ENCODE measurements around the gene QRICH1.

QRICH1 gene

GRCh38 chr3:49029563-49029884, 64.3 kb downstream of the QRICH1 start:
- no peak for DNase-seq

GRCh38 chr3:49028673-49029562, 65.0 kb downstream of the QRICH1 start, which contains the start of gene IMPDH2:
IMPDH2 (minus strand) TSS chr3:49029398; CDS start chr3:49029350, 48 bp downstream.
- peak; percentile 91 for DNase-seq

- DNase-seq, result no peak
These were observed 65.6 kb downstream of the QRICH1 start for GRCh38 chr3:49028298-49028672.

DNA sequence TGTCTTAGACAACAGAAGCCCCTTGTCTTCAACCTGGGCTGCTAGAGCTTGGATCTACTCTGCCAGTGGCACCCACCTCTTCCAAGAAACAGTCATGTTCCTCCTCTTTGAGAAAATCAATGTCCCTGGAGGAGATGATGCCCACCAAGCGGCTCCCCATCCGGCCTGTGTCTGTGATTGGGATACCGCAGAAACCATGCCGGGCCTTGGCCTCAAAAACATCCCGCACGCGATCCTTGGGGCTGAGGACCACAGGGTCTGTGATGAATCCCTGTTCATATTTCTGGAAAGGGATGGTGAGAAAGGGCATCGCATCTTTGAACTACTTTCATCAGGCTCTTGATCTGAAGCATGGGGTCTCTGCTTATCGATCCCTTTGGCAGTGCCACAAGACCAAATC, 66.2 kb downstream of the QRICH1 start:
- no peak for DNase-seq

- DNase-seq, result no peak
These were observed 67.3 kb downstream of the QRICH1 start for GRCh38 chr3:49026536-49026935.

GRCh38 chr3:49025793-49026520, 67.9 kb downstream of the QRICH1 start:
- no peak for DNase-seq

- DNase-seq, result no peak
These were observed 68.7 kb downstream of the QRICH1 start for GRCh38 chr3:49025005-49025792.

- DNase-seq, result no peak
These were observed 69.4 kb downstream of the QRICH1 start for GRCh38 chr3:49024449-49024848.

GRCh38 chr3:49023775-49024174, 70.1 kb downstream of the QRICH1 start:
- DNase-seq, result no peak

DNA sequence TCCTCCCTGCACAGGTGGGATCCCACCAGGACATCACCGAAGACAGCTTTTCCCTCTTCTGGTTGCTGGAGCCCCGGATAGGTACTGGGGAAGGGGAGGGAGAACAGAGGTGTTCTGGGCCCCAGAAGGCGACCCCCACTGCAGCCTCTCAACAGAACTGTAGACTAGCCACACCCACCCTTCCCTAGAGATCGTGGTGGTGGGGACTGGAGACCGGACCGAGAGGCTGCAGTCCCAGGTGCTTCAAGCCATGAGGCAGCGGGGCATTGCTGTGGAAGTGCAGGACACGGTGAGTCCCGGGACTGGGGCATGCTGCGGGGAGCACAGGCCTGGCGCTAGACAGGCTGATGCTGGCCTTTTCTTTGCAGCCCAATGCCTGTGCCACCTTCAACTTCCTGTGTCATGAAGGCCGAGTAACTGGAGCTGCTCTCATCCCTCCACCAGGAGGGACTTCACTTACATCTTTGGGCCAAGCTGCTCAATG, 71.1 kb downstream of the QRICH1 start:
- peak; percentile 45 for DNase-seq

DNA sequence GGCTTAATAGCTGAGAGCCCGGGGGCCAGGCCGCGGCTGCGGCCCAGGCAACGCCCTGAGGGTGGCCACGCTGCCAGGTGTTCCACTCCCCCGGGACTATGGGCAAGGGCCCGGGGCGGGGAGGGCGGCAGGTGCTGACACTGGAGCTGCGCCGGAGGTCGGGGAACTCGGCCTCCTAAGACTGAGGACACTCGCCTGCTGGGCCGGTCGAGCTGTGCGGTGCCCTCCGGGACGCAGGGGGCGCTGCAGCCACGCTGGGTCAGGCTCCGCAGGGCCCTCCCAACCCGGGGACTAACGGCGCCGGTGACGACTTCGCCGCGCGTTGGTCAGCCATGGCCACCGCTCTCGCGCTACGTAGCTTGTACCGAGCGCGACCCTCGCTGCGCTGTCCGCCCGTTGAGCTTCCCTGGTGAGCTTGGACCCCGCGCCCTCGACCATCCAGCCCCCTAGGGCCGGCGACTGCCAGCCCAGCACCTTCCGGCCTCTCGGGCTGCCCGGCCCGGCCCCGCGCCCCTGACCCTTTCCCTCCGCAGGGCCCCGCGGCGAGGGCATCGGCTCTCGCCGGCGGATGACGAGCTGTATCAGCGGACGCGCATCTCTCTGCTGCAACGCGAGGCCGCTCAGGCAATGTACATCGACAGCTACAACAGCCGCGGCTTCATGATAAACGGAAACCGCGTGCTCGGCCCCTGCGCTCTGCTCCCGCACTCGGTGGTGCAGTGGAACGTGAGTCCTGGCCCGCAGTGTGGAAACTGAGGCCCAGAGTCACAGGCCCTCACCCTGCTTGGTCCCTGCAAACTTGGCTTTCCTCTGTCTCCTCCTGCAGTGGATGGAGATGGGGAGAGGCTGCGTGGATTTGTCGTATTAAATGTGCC, 71.8 kb downstream of the QRICH1 start, which contains the start of gene NDUFAF3:
NDUFAF3 (plus strand) TSS at position 309 of the 875 bp plus-strand sequence; CDS start at position 333, 24 bp downstream.
- peak; percentile 90 for DNase-seq

GRCh38 chr3:49021213-49021812, 72.6 kb downstream of the QRICH1 start:
- peak; percentile 98 for DNase-seq

DNA sequence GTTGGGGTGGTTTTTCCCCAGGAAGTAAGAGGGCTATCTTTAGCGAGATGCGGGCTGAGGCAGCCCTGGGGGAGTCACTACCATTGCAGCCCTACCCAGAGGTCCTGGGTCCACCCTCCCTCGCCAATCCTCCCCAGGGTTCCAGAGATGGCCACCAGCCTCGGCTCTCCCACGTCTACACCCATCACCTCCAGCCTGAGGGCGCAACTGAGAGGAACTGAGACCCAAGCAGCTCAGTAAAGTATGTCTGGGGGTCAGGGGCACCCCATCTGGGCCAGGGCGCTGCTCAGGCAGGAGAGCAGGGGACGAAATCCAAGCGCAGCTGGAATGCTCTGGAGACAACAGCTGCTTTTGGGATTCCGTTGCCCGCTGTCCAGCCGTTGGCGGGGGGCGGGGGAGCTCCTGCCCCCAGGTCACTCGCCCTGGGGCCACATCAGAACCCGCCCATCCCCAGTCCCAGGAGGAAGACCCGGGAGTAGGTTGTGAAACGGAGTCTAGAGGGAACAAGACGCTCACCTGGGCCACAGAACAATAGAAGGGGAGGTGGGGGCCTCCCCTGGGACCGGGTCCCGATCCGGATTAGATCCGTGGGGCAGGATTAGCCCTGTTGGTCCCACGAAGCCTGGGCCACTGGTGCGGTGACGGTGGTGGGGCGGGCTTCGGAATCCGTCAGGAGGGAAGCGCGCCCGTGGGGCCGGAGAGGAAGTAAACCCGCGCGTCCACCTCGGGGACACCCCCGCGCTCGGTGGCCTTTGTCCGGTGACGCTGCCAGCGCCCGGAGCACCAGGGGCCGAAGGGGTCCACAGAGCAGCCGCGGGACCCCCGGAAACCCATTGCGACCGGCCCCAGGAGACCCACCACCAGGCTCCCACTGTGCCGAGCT, 73.3 kb downstream of the QRICH1 start:
- peak; percentile 42 for DNase-seq

- peak; percentile 38 for DNase-seq
These were observed 73.9 kb downstream of the QRICH1 start for GRCh38 chr3:49019941-49020329.

DNA sequence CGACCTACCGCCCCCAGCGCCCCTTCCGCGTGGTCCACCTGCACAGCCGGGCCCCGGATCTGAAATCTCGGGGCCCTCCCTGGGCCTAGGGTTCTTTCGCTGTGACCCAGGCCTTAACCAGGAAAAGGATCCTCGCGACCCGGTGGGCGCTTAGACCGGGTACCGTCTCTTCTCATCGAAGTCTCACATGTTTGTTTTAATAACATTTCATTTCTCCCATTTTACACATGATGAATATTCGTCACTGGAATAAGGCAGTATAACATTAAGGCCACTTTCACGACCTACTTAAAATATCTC, 75.2 kb downstream of the QRICH1 start:
- DNase-seq, result no peak

- peak; percentile 64 for DNase-seq
These were observed 75.7 kb downstream of the QRICH1 start, which contains the start of gene DALRD3 for GRCh38 chr3:49017971-49018706. DALRD3 (minus strand) TSS chr3:49018580; CDS start chr3:49018564, 16 bp downstream.

GRCh38 chr3:49017229-49017970, 76.5 kb downstream of the QRICH1 start:
- DNase-seq, result no peak

GRCh38 chr3:49016414-49017228, 77.2 kb downstream of the QRICH1 start:
- DNase-seq, result no peak
